ENCODE data around the gene LRRC34. TPM values are rescaled to one million over a fixed set of nuclear protein-coding genes. Genes with fewer than 3 reads are reported as not detected.

LRRC34 gene
- total and polyA plus RNA-seq, 9 of the 15 experiments (the other 6 are each of a cell fraction or from before 2014, with no cell fraction given): 0.17 to 0.30 TPM; not detected in 7

GRCh38 chr3:169772897-169773816, 39.5 kb downstream of the LRRC34 start, which contains the start of gene MYNN (continued):
- TF ChIP-seq RREB1 (CRISPR knock-in tag; IDR thresholded peaks at IDR 0.05): 0 out of 2 replicates have a peak, but pooled peaks have one; percentile 11
- TF ChIP-seq ZNF175 (CRISPR knock-in tag; IDR thresholded peaks at IDR 0.05; ENCODE audit: low read depth): no peak
- TF ChIP-seq NELFE (IDR thresholded peaks at IDR 0.05; ENCODE audit: insufficient read depth, insufficient read length): no peak
- TF ChIP-seq ZNF311 (CRISPR knock-in tag; IDR thresholded peaks at IDR 0.05): no peak
- TF ChIP-seq XRCC3 (IDR thresholded peaks at IDR 0.05): no peak
- TF ChIP-seq MYBL2 (IDR thresholded peaks at IDR 0.05; ENCODE audit: low read depth): no peak
- TF ChIP-seq MYBL2 (CRISPR knock-in tag; IDR thresholded peaks at IDR 0.05; ENCODE audit: borderline replicate concordance): no peak
- no peak for TF ChIP-seq ZNF395 (CRISPR knock-in tag; IDR thresholded peaks at IDR 0.05)
- no peak for TF ChIP-seq HDGF (IDR thresholded peaks at IDR 0.05)
- no peak for TF ChIP-seq CBX8 (IDR thresholded peaks at IDR 0.05; ENCODE audit: borderline replicate concordance, extremely low read depth, low read depth, low read length, poor library complexity, severe bottlenecking)
- no peak for TF ChIP-seq CHD1 (IDR thresholded peaks at IDR 0.05; ENCODE audit: low read length)
- peak in 1 of 2 experiments; percentile 51; a peak in 2 of 4 replicates for TF ChIP-seq HDAC1 (IDR thresholded peaks at IDR 0.05)
- TF ChIP-seq HNRNPUL1 (IDR thresholded peaks at IDR 0.05; ENCODE audit: low read length): no peak
- peak; percentile 63; the same call in 1 of the 2 replicates for TF ChIP-seq SMARCA5 (IDR thresholded peaks at IDR 0.05)
- peak; percentile 87 for TF ChIP-seq POLR2AphosphoS5 (IDR thresholded peaks at IDR 0.05; ENCODE audit: control insufficient read depth, insufficient read depth, low read depth, low read length)
- TF ChIP-seq CEBPB (tag; IDR thresholded peaks at IDR 0.05): peak; percentile 77
- no peak for TF ChIP-seq MLLT1 (IDR thresholded peaks at IDR 0.05)
- TF ChIP-seq CGGBP1 (CRISPR knock-in tag; IDR thresholded peaks at IDR 0.05): no peak
- TF ChIP-seq ZNF3 (CRISPR knock-in tag; IDR thresholded peaks at IDR 0.05): no peak
